Gastrocnemius medialis (tissue), 4 donors: Measurements from ENCODE around the gene RAI1. TPM values are rescaled to one million over a fixed set of nuclear protein-coding genes. Genes with fewer than 3 reads are reported as not detected.

Source experiments
- ATAC-seq, 2 donors: fragments of 150-250 bp; one replicate each; pipeline ENCODE4 v1.9.1; 2016
- DNase-seq, 2 donors: peaks; one replicate each; pipeline ENCODE4 v3.0.0-alpha.2; 2019
- H3K27ac ChIP-seq, 4 donors: fragments of 200-600 bp; sonication (generic); 1 replicate in 1 of 4; 2 replicates in 3 of 4; pipeline ENCODE4 v1.5.1; 2016 to 2018; ENCODE audit warnings: mild to moderate bottlenecking in 2 of 4, moderate library complexity in 1 of 4
- H3K27me3 ChIP-seq, 3 donors: fragments of 200-600 bp; sonication (generic) in 2 of 3; 1 replicate in 1 of 3; 2 replicates in 2 of 3; pipeline versions ENCODE4 v1.5.1 to v1.6.0; 2016 to 2019; ENCODE audit warnings: mild to moderate bottlenecking in 1 of 3, moderate library complexity in 1 of 3
- H3K36me3 ChIP-seq, 2 donors: fragments of 200-600 bp; sonication (generic) in 1 of 2; one replicate each; pipeline ENCODE4 v1.5.1; 2017 to 2018
- H3K4me1 ChIP-seq, 2 donors: fragments of 200-600 bp; sonication (generic) in 1 of 2; one replicate each; pipeline ENCODE4 v1.5.1; 2016 to 2017; ENCODE audit warnings: mild to moderate bottlenecking in 2 of 2
- H3K4me3 ChIP-seq, 4 donors: fragments of 200-600 bp; sonication (generic) in 3 of 4; 1 replicate in 1 of 4; 2 replicates in 3 of 4; pipeline ENCODE4 v1.5.1; 2016 to 2019; ENCODE audit warnings: mild to moderate bottlenecking in 2 of 4
- H3K9me3 ChIP-seq, 3 donors: fragments of 200-600 bp; sonication (generic) in 2 of 3; 1 replicate in 1 of 3; 2 replicates in 2 of 3; pipeline ENCODE4 v1.5.1; 2016 to 2019
- POLR2A ChIP-seq, 2 donors: fragments of 450-650 bp; IDR thresholded peaks; one replicate each; pipeline ENCODE4 v1.6.1; 2017; ENCODE audit warnings: antibody characterized with exemption in 2 of 2, mild to moderate bottlenecking in 2 of 2, moderate library complexity in 2 of 2
- in situ Hi-C, 4 donors: fragments of 200-750 bp; cut with MboI; loops; one replicate each; pipeline versions ENCODE4 v1.15.0 to v1.8.0; 2017; ENCODE audit warnings: low sequenced_read_pairs in 4 of 4
- intact Hi-C: fragments of 100-400 bp; cut with DNase I; formaldehyde crosslinking; loops from one replicate; pipeline ENCODE4 v1.15.1; 2023; ENCODE audit warnings: low total_unique reads
- total RNA-seq, 4 donors: library from RNA; depleted of rRNA; stranded (reverse); fragments of >200 nt; gene quantifications; one replicate each; pipeline versions ENCODE4 v1.1.0 to v1.2.3, GENCODE V29; 2016
- TF ChIP-seq, protein P1 (sequence below), 5 experiments: fragments of 450-650 bp in 3 of 5; fragments of 200-600 bp in 2 of 5; sonication (generic) in 2 of 5; IDR thresholded peaks in 4 of 5; conservative IDR thresholded peaks in 1 of 5; 1 replicate in 4 of 5; 2 replicates in 1 of 5; pipeline ENCODE4 v1.5.1; 2016 to 2019; ENCODE audit warnings: antibody characterized with exemption in 5 of 5, mild to moderate bottlenecking in 3 of 5, moderate library complexity in 3 of 5

The RAI1 gene
- total RNA-seq, 4 donors from 2014 or later: 2.1 to 6.7 (median 4.3) TPM

DNA sequence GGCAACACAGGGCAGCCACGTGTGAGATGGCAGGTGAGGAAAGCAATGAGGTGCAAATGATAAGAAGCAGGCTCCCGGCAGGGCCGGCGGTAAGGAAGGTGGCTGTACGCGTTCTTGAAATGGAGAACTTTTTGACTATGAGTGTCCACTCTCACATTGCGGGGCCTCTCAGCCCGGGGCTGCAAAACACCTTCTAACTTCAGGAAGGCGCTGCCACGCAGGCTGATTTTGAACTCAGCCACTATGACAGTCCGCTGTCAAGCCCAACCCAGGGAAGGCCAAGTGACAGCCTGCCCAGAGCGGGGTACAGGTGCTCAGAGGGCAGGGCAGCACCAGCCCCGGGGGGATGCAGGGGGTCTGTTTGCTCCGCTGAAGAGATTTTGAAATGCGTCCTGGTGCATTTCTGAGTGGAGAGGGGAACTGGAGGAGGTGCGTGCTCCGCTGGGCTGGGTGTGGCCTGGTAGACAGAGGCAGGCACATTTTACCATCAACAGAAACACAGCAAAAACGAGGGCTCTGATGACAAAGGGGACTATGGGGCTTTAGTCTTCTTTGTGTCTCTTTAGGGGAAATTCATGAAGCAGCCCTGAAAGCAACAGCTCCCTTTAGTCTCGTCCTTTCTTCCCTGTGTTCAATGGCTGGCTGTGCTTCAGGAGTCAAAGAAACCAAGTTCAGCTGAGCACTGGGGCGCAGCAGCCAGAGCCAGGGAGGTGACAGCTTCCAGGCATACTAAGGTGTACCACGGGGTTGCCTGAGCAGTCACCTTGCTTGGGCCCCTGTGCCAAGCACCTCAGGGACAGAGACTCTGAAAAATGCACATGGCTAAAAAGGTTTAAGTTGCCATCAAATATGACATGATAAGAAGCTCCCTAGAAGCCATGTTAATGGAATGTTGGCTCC is 170.1 kb downstream of the RAI1 start:
- Histone ChIP-seq H3K36me3 (peaks cover 0 to 8% of the 10 kb centered on the region in 2 donors), H3K4me1 (peaks cover 23 to 29% of the 10 kb centered on the region in 2 donors), H3K9me3 (no peaks in the 10 kb centered on the region), H3K4me3 (no peak overlapping the region), H3K27ac (peak overlapping the region; percentile 82 to 89 (median 84)), H3K27me3 (no peaks in the 10 kb centered on the region)
- ATAC-seq (no peak), DNase-seq (no peak)
- in situ Hi-C loops: loop anchor here in 3 of 4 donors (25.0 kb wide), 1 partner anchor 164 kb away; the partner anchor contains the start of gene RAI1 (in 3 of the 3)
- intact Hi-C loops: loop anchor here (5.0 kb wide), 1 partner anchor 159 kb away; no protein-coding TSS in a partner anchor
- no peak for TF ChIP-seq POLR2A (IDR thresholded peaks at IDR 0.05)
- TF ChIP-seq, protein P1, sequence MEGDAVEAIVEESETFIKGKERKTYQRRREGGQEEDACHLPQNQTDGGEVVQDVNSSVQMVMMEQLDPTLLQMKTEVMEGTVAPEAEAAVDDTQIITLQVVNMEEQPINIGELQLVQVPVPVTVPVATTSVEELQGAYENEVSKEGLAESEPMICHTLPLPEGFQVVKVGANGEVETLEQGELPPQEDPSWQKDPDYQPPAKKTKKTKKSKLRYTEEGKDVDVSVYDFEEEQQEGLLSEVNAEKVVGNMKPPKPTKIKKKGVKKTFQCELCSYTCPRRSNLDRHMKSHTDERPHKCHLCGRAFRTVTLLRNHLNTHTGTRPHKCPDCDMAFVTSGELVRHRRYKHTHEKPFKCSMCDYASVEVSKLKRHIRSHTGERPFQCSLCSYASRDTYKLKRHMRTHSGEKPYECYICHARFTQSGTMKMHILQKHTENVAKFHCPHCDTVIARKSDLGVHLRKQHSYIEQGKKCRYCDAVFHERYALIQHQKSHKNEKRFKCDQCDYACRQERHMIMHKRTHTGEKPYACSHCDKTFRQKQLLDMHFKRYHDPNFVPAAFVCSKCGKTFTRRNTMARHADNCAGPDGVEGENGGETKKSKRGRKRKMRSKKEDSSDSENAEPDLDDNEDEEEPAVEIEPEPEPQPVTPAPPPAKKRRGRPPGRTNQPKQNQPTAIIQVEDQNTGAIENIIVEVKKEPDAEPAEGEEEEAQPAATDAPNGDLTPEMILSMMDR (IDR thresholded peaks at IDR 0.05 in 4 of 5, conservative IDR thresholded peaks at IDR 0.05 in 1 of 5): no peak

DNA sequence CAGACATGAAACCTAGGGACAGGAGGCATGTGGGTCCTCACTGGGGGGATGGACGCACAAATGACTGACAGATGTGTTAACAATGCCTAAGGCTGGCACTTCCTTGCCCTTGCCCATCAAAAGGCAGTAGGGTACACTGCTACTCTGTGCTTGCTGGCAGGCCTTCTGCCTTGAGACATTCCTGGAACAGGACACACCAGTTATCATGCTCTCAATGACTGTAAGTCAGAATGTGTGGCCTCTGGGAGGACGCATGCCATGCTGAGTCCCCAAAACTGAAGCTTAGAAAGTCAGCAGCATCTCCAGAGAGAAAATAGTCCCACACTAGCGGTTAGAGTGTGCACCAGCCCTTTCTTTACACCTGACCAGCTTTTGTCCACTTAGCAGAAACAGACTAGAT is 171.7 kb downstream of the RAI1 start:
- H3K27ac ChIP-seq: peak overlapping the region in 1 of 4 donors; percentile 17
- no peaks in the 10 kb centered on the region for H3K27me3 ChIP-seq
- ATAC-seq (no peak), DNase-seq (no peak)
- in situ Hi-C loops (loop anchor here in 3 of 4 donors (25.0 kb wide), 1 partner anchor 166 kb away; the partner anchor contains the start of gene RAI1 (in 3 of the 3)), intact Hi-C loops (loop anchor here (5.0 kb wide), 1 partner anchor 161 kb away; no protein-coding TSS in a partner anchor)
- TF ChIP-seq, protein P1 (IDR thresholded peaks at IDR 0.05 in 4 of 5, conservative IDR thresholded peaks at IDR 0.05 in 1 of 5): no peak
- no peak for TF ChIP-seq POLR2A (IDR thresholded peaks at IDR 0.05)
- peaks cover 0 to 6% of the 10 kb centered on the region in 2 donors for H3K36me3 ChIP-seq
- H3K4me1 ChIP-seq: peaks cover 23 to 29% of the 10 kb centered on the region in 2 donors
- no peak overlapping the region for H3K4me3 ChIP-seq
- H3K9me3 ChIP-seq: no peaks in the 10 kb centered on the region

DNA sequence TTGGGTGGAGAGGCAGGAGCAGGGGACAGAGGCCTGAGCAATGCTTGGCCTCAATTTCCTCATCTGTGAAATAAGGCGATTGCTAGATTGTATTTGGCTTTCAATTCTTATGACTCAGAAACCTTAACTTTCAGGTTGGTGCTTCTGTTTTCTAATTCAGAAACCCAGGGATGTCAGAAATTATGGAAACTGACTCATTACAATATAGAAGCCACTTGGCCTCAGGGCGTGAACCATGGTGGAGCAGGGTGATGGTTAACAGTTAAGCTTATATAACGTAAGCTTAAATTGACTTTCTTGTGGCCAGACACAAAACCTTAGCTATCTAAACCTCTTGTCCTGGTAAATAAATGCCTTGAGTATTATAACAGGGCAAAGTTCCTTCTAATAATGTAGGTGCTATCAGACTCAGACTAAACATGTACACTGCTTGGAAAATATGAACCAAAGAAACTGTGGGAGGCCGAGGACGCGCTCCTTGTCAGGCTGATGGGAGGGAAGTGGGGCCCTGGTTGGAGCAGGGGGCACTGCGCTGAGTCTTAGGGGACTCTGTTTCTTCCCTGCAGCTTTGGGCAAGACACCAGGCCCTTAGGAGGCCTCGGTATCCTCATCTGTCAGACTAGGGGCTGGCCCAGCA is 172.7 kb downstream of the RAI1 start:
- in situ Hi-C loops (loop anchor here in 3 of 4 donors (25.0 kb wide), 1 partner anchor 167 kb away; the partner anchor contains the start of gene RAI1 (in 3 of the 3)), intact Hi-C loops (loop anchor here (5.0 kb wide), 1 partner anchor 162 kb away; no protein-coding TSS in a partner anchor)
- ATAC-seq: no peak
- Histone ChIP-seq H3K27me3 (no peaks in the 10 kb centered on the region), H3K9me3 (no peaks in the 10 kb centered on the region), H3K4me1 (peaks cover 18 to 23% of the 10 kb centered on the region in 2 donors), H3K4me3 (no peak overlapping the region), H3K36me3 (peaks cover 0 to 6% of the 10 kb centered on the region in 2 donors), H3K27ac (no peak overlapping the region)
- DNase-seq: no peak
- no peak for TF ChIP-seq POLR2A (IDR thresholded peaks at IDR 0.05)
- TF ChIP-seq, protein P1 (IDR thresholded peaks at IDR 0.05 in 4 of 5, conservative IDR thresholded peaks at IDR 0.05 in 1 of 5): no peak

DNA sequence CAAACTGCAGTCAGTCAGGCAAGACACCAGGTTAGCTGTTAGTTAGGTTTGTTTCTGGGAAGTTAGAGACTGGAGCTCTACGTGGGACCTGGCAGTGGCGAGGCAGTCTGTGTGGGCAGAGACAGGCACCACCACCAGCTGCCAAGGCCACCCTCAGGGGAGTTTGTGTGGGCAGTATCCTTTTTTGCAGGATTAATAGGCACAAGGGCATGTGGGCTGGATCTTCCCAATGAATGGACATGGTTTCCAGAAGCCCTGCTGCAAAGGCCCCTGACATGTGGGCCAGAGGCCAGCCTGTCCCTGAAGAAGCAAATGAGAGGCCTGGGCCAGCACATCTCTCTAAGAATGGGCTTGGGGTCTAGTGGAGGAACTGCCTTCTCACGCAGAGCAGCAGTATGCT is 174.7 kb downstream of the RAI1 start:
- Histone ChIP-seq H3K27ac (no peak overlapping the region), H3K4me3 (no peak overlapping the region), H3K4me1 (peaks cover 4 to 7% of the 10 kb centered on the region in 2 donors), H3K9me3 (no peaks in the 10 kb centered on the region), H3K36me3 (peaks cover 0 to 6% of the 10 kb centered on the region in 2 donors), H3K27me3 (no peaks in the 10 kb centered on the region)
- intact Hi-C loops: no loop called here
- in situ Hi-C loops: loop anchor here (5.0 to 25.0 kb wide), 4 partner anchors 44 to 169 kb away; partner anchors contain the start of gene RAI1 (in 3 of the 4)
- DNase-seq (no peak), ATAC-seq (no peak)
- TF ChIP-seq POLR2A (IDR thresholded peaks at IDR 0.05): no peak
- TF ChIP-seq, protein P1 (IDR thresholded peaks at IDR 0.05 in 4 of 5, conservative IDR thresholded peaks at IDR 0.05 in 1 of 5): no peak
